Neuronal stem cell (in vitro differentiated cells): Measurements from ENCODE around the gene C2CD4D.

Experiments used
- DNase-seq: peaks from one replicate; pipeline ENCODE4 v3.0.0-alpha.2; 2013; ENCODE audit warnings: low spot score
- H2AFZ ChIP-seq: one replicate; pipeline ENCODE4 v1.6.1; 2013; ENCODE audit warnings: mild to moderate bottlenecking, low read length, inconsistent platforms
- H2AK5ac ChIP-seq: 2 replicates; pipeline ENCODE4 v1.6.1; 2013; ENCODE audit warnings: low read depth, mild to moderate bottlenecking, inconsistent platforms, low read length, moderate library complexity, mixed read lengths
- H2BK120ac ChIP-seq: 2 replicates; pipeline ENCODE4 v1.6.1; 2013; ENCODE audit warnings: low read depth, mild to moderate bottlenecking, inconsistent platforms, low read length, moderate library complexity, mixed read lengths
- H2BK12ac ChIP-seq: one replicate; pipeline ENCODE4 v1.6.1; 2013; ENCODE audit warnings: low read length, inconsistent platforms
- H2BK15ac ChIP-seq: 2 replicates; pipeline ENCODE4 v1.6.1; 2013; ENCODE audit warnings: mild to moderate bottlenecking, low read length, inconsistent platforms, mixed read lengths
- H2BK5ac ChIP-seq: one replicate; pipeline ENCODE4 v1.6.1; 2013; ENCODE audit warnings: inconsistent platforms, mild to moderate bottlenecking, low read length, moderate library complexity
- H3K14ac ChIP-seq: one replicate; pipeline ENCODE4 v1.6.1; 2013; ENCODE audit warnings: low read length, inconsistent platforms
- H3K18ac ChIP-seq: 2 replicates; pipeline ENCODE4 v1.6.1; 2013; ENCODE audit warnings: low read length, inconsistent platforms
- H3K23ac ChIP-seq: 2 replicates; pipeline ENCODE4 v1.6.1; 2013; ENCODE audit warnings: low read depth, mild to moderate bottlenecking, mixed read lengths, low read length, inconsistent platforms; ENCODE audit not compliant: poor library complexity
- H3K27ac ChIP-seq: replicated peaks from 3 replicates; pipeline ENCODE4 v1.5.1; 2013; ENCODE audit warnings: low read length, inconsistent platforms
- H3K27me3 ChIP-seq, 3 experiments: 2 replicates each; pipeline ENCODE4 v1.6.1; 2013; ENCODE audit warnings: low read length in 3 of 3, mild to moderate bottlenecking in 2 of 3, inconsistent platforms in 1 of 3, low read depth in 1 of 3, mixed read lengths in 1 of 3, moderate library complexity in 1 of 3; ENCODE audit not compliant: control insufficient read depth in 3 of 3, insufficient read depth in 3 of 3
- H3K36me3 ChIP-seq, 2 donors: replicated peaks in 1 of 2; 2 replicates each; pipeline ENCODE4 v1.6.1; 2013; ENCODE audit warnings: low read length in 2 of 2; ENCODE audit not compliant: control insufficient read depth in 2 of 2, insufficient read depth in 2 of 2
- H3K4ac ChIP-seq: 2 replicates; pipeline ENCODE4 v1.6.1; 2013; ENCODE audit warnings: inconsistent platforms, mild to moderate bottlenecking, low read length, moderate library complexity
- H3K4me1 ChIP-seq, 2 donors: 1 replicate in 1 of 2; 2 replicates in 1 of 2; pipeline ENCODE4 v1.6.1; 2013; ENCODE audit warnings: low read length in 2 of 2, low read depth in 1 of 2; ENCODE audit not compliant: control insufficient read depth in 2 of 2, insufficient read depth in 1 of 2
- H3K4me2 ChIP-seq: one replicate; pipeline ENCODE4 v1.6.1; 2013; ENCODE audit warnings: mild to moderate bottlenecking, low read length, inconsistent platforms; ENCODE audit not compliant: insufficient read depth, poor library complexity, severe bottlenecking
- H3K4me3 ChIP-seq, 2 donors: 2 replicates each; pipeline ENCODE4 v1.5.1; 2013; ENCODE audit warnings: low read length in 2 of 2, mild to moderate bottlenecking in 2 of 2, inconsistent platforms in 1 of 2, moderate library complexity in 1 of 2
- H3K79me1 ChIP-seq: one replicate; pipeline ENCODE4 v1.6.1; 2013; ENCODE audit warnings: low read depth, mild to moderate bottlenecking, inconsistent platforms, low read length, moderate library complexity
- H3K9ac ChIP-seq: one replicate; pipeline ENCODE4 v1.6.1; 2013; ENCODE audit warnings: mild to moderate bottlenecking, low read depth, low read length, inconsistent platforms; ENCODE audit not compliant: poor library complexity
- H3K9me3 ChIP-seq, 2 donors: replicated peaks in 1 of 2; 2 replicates each; pipeline versions ENCODE3 to v1.6.1; 2013; ENCODE audit warnings: low read length in 2 of 2, mild to moderate bottlenecking in 2 of 2, inconsistent platforms in 1 of 2, low read depth in 1 of 2, mixed read lengths in 1 of 2, moderate library complexity in 1 of 2; ENCODE audit not compliant: control insufficient read depth in 2 of 2, insufficient read depth in 1 of 2
- H4K8ac ChIP-seq: one replicate; pipeline ENCODE4 v1.6.1; 2013; ENCODE audit warnings: low read depth, mild to moderate bottlenecking, inconsistent platforms, low read length, moderate library complexity
- H4K91ac ChIP-seq: one replicate; pipeline ENCODE4 v1.6.1; 2013; ENCODE audit warnings: low read length, low read depth, mild to moderate bottlenecking, inconsistent platforms; ENCODE audit not compliant: poor library complexity
- whole genome bisulfite sequencing, 2 donors: extraction: QIAGEN DNeasy Blood & Tissue Kit; methylation state at CpG; one replicate each; pipeline ENCODE4 v1.1.7; 2013; ENCODE audit warnings: missing lambda C conversion rate in 2 of 2, mixed read lengths in 1 of 2; ENCODE audit not compliant: insufficient read length in 2 of 2, insufficient replicate concordance in 1 of 2; ENCODE audit errors: extremely low coverage in 2 of 2; 5-methylcytosine and 5-hydroxymethylcytosine counted together

Gene C2CD4D

DNA sequence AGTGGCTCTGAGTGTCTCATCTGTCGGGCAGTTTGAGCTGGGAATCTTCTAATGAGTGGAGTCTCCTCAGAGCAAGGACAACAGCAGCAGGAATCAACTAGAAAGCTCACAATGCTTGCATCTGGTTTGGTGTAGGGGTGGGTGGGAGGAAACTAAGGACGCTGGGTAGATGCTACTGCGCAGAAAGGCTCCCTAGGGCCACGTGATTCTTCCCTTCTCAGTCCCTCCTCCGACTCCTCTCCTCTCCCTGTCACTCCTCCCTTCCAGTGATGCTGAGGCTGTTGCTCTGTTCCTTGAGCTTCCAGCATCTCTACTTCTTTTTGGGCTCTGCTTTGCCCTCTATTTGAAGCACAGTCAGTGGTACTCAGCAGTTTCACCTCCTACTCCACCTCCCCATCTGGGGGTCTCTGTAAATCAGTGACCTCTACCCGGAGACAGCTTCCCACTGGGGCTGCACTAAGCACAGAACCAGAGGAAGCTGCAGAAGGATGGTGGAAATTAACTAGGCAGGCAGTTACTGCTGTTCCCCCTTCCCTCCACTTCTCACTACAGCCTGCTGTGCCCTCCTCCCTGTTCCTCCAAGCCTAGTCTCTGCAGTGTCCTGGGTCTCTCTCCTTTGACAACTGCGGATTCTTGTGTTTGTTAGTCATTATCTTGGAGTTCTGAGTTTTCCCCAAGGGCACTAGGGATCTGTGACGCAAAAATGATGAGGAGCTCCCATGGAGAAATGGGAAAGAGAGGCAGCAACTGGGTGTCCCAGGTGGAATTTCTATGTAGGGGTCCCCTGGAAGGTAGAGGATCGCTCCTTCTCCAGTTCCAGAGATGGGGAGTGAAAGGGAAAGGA lies 40.2 kb downstream of the C2CD4D start:
- Histone ChIP-seq H3K14ac (no peak overlapping the region), H3K9ac (no peak overlapping the region), H3K36me3 (peaks cover 0 to 2% of the 10 kb centered on the region in 2 donors), H4K8ac (no peak overlapping the region), H2BK15ac (no peak overlapping the region), H3K4me1 (peaks cover 2 to 8% of the 10 kb centered on the region in 2 donors), H2BK120ac (no peak overlapping the region), H3K27ac (no peak overlapping the region), H2BK12ac (no peak overlapping the region), H3K4me2 (no peak overlapping the region), H3K9me3 (no peaks in the 10 kb centered on the region), H3K23ac (no peak overlapping the region), H3K4ac (no peak overlapping the region), H3K79me1 (no peaks in the 10 kb centered on the region), H4K91ac (no peak overlapping the region), H3K27me3 (peaks cover 0 to 38% (median 0%) of the 10 kb centered on the region in 3 experiments), H3K18ac (no peak overlapping the region), H2AK5ac (no peak overlapping the region), H3K4me3 (no peak overlapping the region), H2BK5ac (peak overlapping the region; percentile 1), H2AFZ (peak overlapping the region; percentile 84)
- no CpG with 5 or more reads among the region's 9 CpGs for WGBS, 2 donors
- DNase-seq = no peak

DNA sequence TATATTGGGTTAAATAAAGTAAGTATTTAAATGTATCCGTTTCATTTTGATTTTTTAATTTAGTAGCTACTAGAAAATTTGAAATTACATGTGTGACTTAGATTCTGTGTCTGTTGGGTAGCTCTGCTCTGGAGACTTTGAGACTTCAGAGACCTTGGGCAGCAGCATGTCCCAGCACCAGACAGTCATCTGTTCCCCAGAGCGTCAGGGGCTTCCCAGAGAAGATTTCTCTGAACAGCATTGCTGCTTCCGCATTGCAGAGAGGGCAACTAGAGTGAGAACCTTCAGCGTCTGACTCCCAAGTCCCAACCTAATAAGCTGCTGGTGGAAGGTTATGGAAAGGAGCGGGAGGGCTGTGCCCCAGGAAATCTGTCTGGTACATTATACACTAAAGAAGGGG lies 41.0 kb downstream of the C2CD4D start:
- H3K27ac ChIP-seq = no peak overlapping the region

DNA sequence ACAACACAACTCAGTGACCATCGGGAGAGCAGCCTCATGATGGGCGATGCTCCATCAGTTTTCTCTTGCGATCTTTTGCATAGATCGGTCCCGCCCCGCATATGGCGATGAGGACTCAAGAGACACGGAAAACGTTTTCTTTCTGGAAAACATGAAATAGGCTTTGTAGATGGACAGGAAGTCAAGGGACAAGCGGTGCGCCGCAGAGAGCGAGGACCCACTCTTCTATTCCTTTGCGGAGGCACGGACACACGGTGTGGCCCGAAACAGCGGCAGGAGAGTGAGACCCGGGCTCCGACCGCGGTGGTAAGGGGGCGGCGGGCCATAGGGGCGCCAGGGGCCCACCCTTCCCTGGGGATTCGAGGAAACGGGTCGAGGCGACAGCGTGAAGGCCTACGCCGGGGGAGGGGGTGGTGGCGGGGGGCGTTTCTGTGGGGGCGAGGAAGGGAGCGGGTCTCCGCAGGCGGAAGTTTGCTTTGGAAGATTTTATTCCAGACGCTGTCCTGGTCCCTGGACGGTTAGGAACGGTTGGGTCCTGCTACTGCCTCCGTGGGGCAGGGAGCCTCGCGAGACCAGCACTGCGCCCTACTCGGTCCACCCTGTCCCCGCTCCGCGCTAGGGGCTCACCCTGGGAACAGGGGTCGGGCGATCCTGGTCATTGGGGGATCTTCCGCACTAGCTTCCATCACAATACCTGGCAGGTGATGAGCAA lies 48.5 kb downstream of the C2CD4D start:
- peak overlapping the region; percentile 70 to 87 for H3K4me3 ChIP-seq
- peak overlapping the region; percentile 97 for H3K14ac ChIP-seq
- no CpG with 5 or more reads among the region's 52 CpGs for WGBS, 2 donors
- no peak overlapping the region for H2BK120ac ChIP-seq
- peak overlapping the region; percentile 79 for H3K4me2 ChIP-seq
- no peak overlapping the region for H2AK5ac ChIP-seq
- peak overlapping the region; percentile 71 for H3K18ac ChIP-seq
- no peaks in the 10 kb centered on the region for H3K36me3 ChIP-seq
- no peak overlapping the region for H3K27ac ChIP-seq
- H3K79me1 ChIP-seq = no peaks in the 10 kb centered on the region
- no peak for DNase-seq
- H3K4me1 ChIP-seq = peaks cover 0 to 5% of the 10 kb centered on the region in 2 donors
- peaks cover 0 to 2% (median 0%) of the 10 kb centered on the region in 3 experiments for H3K27me3 ChIP-seq
- no peak overlapping the region for H2BK12ac ChIP-seq
- H3K4ac ChIP-seq = no peak overlapping the region
- no peak overlapping the region for H4K91ac ChIP-seq
- no peak overlapping the region for H2BK5ac ChIP-seq
- no peaks in the 10 kb centered on the region for H3K9me3 ChIP-seq
- peak overlapping the region; percentile 85 for H3K23ac ChIP-seq
- H2AFZ ChIP-seq = peak overlapping the region; percentile 90
- H3K9ac ChIP-seq = peak overlapping the region; percentile 90
- no peak overlapping the region for H4K8ac ChIP-seq
- H2BK15ac ChIP-seq = no peak overlapping the region

More for the DNA sequence above, 41.0 kb downstream of the C2CD4D start:
- Histone ChIP-seq H2BK5ac (peak overlapping the region; percentile 1), H2AFZ (peak overlapping the region; percentile 84), H2AK5ac (no peak overlapping the region), H3K4me2 (no peak overlapping the region), H2BK12ac (no peak overlapping the region), H3K9me3 (no peaks in the 10 kb centered on the region), H3K79me1 (no peaks in the 10 kb centered on the region), H3K14ac (no peak overlapping the region), H3K23ac (no peak overlapping the region), H2BK120ac (no peak overlapping the region), H3K4me3 (no peak overlapping the region), H3K18ac (no peak overlapping the region), H3K4ac (no peak overlapping the region), H3K9ac (no peak overlapping the region), H4K91ac (no peak overlapping the region), H3K27me3 (peaks cover 0 to 30% (median 0%) of the 10 kb centered on the region in 3 experiments), H2BK15ac (no peak overlapping the region), H3K36me3 (peaks cover 0 to 2% of the 10 kb centered on the region in 2 donors), H4K8ac (no peak overlapping the region), H3K4me1 (peaks cover 2 to 8% of the 10 kb centered on the region in 2 donors)
- WGBS, 2 donors = 100% methylated on average over 1 of the region's 5 CpGs; no CpG with 5 or more reads in 1 of the 2 donors
- no peak for DNase-seq
